HK-2 (cell line): ENCODE measurements around the gene CHTOP.
"Not testable (repeated sequence)": the region's sequence is repeated elsewhere in the genome, so short reads cannot be mapped to it uniquely, and the experiment has no call there.

ENCODE experiments used
- DNase-seq: peaks from one replicate; pipeline ENCODE4 v3.0.0-alpha.2; 2018; ENCODE audit not compliant: unreplicated experiment

The CHTOP gene

DNA sequence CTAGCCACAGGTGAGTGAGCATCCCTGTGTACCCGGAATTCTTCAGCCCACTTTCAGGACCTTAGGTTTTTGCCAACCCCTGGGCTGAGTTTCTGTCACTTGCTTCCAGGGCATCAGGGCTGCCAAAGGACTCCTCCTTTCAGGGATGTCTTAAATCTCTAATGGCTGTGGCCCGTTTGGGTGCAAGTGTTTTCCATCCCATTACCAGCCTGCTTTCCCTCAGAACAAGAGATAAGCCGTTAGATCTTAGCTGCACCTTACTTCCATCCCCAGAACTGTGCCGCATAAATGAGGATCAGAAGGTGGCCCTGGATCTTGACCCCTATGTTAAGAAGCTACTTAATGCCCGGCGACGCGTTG, 25.3 kb downstream of the CHTOP start:
- DNase-seq: no peak

DNA sequence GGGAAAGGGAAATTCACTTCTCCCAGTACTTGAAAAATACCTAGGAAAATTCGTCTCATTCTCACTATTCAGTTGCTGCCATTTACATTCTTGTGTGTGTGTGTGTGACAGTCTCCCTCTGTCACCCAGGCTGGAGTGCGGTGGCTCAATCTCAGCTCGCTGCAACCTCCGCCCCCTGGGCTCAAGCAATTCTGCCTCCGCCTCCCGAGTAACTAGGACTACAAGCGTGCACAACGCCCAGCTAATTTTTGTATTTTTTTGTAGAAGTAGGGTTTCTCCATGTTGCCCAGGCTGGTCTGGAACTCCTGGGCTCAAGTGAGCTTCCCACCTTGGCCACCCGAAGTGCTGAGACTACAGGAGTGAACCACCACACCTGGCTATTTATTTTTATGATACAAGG, 25.8 kb downstream of the CHTOP start:
- no peak for DNase-seq

DNA sequence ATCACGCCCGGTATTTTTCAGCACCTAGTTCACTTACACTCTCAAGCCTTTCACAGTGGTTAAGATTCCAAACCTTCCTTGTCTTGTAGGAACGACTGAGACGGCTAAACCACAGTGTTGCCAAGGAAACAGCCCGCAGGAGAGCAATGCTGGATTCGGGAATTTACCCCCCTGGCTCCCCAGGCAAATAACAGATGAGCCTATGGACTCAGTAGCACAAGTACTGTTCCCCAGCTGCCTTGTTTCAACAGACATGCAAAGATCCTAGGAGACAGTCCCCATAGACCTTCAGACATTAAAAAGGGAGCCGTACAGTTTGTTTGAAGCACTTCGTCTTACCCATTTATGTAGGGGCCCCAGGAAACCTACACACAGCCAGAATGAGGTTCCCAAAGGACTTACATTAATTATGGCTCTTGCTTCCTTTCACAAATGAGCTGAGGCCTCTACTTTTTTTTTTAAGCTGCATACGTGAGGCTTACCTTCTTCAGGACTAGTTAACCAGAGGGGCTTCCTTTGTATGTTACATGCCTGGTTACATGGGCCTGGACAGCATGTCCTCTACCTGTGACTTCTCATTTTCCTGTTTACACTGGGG, 27.3 kb downstream of the CHTOP start:
- no peak for DNase-seq

DNA sequence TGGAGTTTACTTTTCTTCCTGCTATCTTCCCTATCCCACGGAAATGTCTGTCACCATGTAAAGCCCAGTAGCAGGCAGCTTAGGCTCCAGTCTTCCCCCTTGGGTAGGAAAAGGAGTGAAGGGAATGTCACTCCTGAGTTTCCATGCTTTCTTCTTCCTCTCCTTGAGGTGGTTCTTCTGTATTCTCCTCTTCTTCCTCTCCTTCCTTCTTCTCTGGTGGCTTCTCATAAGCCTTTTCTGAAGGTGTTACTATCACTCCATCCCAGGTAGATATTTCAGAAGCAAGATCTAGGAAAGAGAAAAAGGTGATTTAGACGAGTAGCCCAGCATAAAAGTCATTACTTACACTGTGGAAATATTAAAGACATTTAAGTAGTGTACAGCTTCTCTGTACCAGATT, 28.4 kb downstream of the CHTOP start:
- no peak for DNase-seq

DNA sequence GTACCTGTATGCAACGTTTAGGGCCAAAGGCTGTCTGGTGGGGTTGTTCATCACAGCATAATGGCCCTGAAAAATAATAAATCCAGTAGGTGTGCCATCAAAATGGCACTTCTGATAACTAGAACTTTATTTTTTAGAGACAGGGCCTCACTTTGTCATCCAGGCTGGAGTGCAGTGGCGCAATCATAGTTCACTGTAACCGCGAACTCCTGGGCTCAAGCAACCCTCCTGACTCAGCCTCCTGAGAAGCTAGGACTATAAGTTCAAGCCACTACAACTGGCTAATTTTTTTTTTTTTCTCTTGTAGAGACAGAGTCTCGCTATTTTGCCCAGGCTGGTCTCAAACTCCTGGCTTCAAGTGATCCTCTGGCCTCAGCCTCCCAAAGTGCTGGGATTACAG, 29.3 kb downstream of the CHTOP start:
- DNase-seq: no peak

DNA sequence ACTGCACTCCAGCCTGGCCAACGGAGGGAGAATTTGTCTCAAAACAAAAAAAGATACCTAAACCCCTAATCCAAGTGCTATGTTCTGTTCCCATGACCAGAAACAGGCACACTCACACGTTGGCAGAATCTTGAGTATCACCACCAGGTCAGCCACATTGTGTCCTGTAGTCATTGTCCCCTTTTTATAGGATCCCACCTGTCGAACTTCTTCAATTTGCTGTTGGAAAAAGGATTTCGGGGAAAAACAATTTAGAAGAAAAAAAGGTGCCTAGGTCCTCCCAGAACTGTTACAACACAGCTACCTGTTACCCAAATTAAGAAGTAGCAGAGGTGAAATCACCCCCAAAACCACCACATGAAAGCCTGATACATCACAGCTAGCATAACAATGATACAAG, 33.6 kb downstream of the CHTOP start:
- DNase-seq: no peak

DNA sequence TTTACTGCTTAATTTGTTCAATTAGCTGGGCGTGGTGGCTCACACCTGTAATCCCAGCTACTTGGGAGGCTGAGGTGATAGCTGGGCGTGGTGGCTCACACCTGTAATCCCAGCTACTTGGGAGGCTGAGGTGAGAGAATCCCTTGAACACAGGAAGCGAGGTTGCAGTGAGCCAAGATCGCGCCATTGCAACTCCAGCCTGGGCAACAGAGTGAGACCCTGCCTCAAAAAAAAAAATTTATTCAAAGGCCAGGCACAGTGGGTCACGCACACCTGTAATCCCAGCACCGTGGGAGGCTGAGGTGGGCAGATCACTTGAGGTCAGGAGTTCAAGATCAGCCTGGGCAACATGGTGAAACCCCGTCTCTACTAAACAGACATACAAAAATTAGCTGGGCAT, 34.8 kb downstream of the CHTOP start:
- not testable (repeated sequence) for DNase-seq

DNA sequence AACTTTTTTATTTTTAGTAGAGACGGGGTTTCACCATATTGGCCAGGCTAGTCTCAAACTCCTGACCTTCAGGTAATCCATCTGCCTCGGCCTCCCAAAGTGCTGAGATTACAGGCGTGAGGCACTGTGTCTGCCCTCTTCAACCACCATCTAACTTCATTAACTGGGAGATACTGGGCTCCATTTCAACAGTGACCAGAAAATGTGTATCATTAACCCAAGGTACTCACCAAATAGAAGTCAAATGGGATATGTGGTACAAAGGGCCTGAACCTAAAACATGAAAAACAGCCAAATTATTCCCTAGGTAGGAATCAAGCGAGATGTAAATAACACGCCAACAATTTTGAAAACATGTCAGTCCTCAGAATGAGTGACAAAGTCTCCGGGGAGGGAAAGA, 35.7 kb downstream of the CHTOP start:
- DNase-seq: no peak

DNA sequence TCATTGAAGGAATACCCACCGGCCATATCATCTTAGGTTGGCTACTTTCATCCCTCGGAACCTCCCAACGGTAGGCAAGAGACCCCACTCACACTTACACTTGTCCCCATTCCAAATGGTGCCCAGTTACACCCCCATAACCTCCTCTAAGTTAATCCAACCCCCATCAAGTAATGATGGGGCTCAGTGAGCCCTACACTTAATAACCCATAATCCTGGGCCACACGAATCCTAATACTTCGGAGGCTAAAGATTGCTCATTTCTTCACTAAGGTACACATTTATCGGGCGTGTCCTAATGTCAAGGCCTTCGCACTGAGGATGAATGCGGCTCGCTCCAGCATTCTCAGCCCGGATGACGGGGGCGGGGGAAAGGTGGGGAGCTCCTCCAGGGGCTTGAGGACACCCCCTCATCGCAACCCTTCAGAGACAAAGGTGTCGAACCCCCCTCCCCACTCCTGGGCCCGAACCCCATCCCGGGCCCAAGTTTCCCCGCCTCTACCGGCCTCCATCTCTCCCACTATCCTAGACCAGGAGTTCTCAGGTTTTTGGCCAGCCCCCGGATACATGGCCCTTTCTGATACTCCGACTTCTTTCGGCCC, 36.5 kb downstream of the CHTOP start:
- no peak for DNase-seq

DNA sequence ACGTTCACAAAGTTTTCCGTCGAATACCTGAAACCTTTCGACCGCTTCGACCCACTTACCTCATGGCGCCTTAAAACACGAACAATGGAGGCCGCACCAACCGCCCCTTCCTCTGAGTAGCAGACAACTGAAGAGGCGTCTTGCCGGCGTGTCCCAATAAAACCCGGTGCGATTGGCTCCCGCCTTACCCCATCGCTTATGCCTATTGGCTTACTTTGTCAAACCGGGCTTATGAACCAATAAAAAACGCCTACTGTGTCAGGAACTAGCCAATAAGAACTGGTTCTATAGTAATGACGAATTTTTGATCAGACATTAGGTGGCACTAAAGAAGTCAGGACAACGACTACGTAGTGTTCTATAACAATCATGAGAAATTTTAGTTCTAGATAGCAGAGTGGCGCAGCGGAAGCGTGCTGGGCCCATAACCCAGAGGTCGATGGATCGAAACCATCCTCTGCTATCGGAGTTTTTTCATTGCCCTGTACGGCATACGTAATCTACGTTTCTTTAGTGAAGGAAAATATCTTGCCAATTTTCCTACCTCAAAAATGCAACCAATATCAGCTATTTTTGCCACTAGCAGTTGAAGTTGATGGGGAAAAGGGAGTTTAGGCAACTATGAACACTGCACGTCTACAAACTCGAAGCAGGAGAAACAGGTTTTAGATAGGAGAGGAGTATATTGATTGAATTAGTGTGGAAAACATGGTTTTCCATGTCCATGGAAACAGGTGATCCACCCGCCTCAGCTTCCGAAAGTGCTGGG, 37.2 kb downstream of the CHTOP start, which contains the start of gene ILF2:
TSS of gene ILF2 (minus strand) at position 135 of the 769 bp plus-strand sequence. CDS start at position 64, 71 bp downstream.
- DNase-seq: peak; percentile 96

DNA sequence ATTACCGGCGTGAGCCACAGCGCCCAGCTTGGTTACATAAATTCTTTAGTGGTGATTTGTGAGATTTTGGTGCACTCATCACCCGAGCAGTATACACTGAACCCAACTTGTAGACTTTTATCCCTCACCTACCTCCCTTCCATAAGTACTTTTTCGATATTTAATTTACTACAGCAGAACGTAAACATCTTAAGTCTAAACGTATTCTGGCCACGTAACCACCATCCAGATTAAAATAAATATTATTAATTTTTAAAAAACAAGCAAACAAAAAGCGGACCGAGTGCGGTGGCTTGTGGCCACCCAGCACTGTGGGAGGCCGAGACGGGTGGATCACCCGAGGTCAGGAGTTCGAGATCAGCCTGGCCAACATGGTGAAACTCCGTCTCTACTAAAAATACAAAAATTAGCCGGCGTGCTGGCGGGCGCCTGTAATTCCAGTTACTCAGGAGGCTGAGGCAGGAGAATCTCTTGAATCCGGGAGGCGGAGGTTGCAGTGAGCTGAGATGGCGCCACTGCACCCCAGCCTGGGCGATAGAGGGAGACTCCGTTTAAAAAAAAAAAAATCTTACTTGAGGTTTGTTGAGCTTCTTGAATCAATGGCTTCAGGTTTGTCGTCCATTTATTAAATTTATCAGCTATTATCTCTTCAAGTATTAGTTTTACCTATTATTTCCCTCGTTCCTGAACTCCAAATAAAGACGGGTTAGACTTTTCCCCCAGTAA, 37.9 kb downstream of the CHTOP start:
- peak; percentile 67 for DNase-seq

DNA sequence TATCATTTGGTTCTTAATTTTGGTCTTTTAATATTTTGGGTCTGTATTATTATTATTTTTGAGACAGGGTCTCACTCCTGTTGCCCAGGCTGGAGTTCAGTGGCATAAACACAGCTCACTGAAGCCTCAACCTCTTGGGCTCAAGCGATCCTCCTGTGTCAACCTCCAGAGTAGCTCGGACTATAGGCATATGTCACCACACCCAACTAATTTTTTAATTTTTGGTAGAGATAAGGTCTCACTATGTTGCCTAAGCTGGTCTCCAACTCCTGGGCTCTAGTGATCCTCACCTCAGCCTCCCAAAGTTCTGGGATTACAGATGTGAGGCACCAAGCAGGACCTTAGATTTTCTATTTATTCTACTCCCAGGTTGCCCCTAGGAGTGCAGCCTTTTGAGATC, 39.6 kb downstream of the CHTOP start:
- no peak for DNase-seq

DNA sequence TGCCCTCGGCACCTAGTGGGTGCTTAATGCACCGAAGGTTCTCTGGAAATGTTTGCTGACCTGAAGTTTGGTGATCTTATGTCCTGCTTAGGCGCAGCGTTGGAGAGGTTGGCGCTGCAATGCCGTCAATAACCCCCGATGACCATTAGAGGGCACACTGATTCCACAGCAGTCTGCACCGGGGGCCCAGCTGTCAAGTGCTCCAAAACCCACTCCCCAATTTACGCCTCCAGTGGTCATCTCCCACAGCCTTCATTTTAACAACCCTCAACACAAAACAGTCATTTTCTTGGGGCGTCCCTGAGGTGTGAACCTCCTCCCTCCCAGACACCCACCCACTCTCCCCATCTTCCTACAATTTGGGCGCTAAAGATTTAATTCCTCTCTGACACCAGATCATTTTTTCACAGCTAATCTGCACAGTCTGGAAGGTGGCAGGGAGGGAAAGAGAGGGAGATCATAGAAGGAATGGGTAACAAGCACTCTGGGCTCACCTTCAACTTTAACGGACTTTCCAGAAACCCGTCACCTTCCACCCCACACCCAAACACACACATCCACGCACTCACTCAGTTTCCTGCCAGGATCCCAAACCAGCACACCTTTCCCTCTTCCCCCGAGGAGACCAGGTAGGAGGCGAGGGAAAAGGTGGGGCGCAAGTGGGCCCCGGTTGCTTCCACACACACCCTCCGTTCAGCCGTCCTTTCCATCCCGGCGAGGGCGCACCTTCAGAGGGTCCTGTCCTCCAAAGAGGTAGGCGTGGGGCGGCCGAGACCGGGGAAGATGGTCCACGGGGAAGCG, 44.1 kb downstream of the CHTOP start:
- peak; percentile 44 for DNase-seq

DNA sequence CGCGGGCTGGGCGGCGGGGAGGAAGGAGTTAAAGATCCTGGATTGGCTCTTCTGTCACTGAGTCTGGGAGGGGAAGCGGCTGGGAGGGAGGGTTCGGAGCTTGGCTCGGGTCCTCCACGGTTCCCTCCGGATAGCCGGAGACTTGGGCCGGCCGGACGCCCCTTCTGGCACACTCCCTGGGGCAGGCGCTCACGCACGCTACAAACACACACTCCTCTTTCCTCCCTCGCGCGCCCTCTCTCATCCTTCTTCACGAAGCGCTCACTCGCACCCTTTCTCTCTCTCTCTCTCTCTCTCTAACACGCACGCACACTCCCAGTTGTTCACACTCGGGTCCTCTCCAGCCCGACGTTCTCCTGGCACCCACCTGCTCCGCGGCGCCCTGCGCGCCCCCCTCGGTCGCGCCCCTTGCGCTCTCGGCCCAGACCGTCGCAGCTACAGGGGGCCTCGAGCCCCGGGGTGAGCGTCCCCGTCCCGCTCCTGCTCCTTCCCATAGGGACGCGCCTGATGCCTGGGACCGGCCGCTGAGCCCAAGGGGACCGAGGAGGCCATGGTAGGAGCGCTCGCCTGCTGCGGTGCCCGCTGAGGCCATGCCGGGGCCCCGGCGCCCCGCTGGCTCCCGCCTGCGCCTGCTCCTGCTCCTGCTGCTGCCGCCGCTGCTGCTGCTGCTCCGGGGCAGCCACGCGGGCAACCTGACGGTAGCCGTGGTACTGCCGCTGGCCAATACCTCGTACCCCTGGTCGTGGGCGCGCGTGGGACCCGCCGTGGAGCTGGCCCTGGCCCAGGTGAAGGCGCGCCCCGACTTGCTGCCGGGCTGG, 44.9 kb downstream of the CHTOP start, which contains the start of gene NPR1:
TSS of gene NPR1 (plus strand) at position 170 of the 818 bp plus-strand sequence. CDS start at position 591, 421 bp downstream.
- DNase-seq: peak; percentile 48

DNA sequence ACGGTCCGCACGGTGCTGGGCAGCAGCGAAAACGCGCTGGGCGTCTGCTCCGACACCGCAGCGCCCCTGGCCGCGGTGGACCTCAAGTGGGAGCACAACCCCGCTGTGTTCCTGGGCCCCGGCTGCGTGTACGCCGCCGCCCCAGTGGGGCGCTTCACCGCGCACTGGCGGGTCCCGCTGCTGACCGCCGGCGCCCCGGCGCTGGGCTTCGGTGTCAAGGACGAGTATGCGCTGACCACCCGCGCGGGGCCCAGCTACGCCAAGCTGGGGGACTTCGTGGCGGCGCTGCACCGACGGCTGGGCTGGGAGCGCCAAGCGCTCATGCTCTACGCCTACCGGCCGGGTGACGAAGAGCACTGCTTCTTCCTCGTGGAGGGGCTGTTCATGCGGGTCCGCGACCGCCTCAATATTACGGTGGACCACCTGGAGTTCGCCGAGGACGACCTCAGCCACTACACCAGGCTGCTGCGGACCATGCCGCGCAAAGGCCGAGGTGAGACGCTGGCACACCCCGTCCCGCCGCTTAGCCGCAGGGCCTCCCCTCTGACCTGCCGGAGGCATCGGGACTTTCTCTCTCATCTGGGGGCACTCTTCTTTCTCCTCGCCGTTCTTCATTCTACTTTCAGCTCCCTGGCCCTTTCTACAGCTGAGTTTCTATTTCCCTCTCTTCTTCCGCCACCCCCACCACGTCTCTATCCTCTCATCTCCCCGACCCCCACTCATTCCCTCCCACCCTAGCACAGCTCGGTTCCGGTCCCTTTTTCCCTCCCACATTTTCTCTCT, 45.7 kb downstream of the CHTOP start:
- DNase-seq: no peak

DNA sequence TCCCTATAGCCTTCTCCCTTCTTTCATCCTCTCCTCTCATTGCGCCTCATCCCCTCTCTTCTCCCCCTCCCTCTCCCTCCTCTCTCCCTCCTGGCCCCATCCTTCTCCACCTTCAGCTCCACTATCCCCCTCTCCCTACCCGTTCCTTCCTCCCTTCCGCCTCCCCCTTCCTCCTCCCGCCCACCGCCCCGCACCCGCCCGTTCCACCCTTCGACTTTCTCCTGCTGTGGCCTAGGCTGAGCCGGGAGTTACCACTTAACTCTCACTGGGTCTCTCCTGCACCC, 46.2 kb downstream of the CHTOP start:
- DNase-seq: no peak

DNA sequence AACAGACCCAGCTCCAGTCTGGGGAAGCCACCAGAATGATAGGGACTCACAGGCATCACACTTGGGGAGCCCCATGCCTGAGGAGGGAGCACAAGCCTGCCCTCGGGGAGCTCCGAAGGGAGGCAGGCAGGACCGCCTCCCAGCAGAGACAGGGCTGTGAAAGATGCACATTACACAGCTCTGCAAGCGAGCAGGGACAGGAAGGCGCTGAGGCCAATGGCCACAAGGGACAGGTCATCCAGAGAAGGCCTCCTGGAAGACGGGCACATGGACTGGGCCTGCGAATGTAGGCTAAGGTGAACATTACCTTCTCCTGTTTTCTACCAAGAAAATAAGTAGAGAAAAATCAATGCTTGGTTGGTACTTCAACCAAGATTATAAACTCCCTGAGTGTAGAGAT, 48.9 kb downstream of the CHTOP start:
- DNase-seq: no peak

DNA sequence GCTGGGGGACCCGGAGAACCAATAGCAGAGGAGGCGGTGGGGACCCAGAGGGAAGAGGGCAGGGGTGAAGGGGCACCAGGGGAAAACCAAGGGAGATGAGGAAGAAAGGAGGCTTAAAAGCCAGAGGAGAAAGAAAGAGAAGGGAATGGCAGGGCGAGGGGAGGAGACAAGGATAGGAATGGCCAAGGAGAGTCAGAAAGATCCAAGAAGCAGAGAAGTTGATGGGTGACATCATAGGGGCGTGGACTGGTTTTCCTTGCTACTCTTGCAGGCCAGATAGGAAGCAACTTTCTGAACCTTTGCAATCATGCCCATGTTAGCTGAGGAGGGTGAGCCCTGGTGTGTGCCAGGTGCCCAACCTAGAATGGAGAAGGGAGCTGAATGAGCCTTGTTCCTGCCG, 50.0 kb downstream of the CHTOP start:
- no peak for DNase-seq

DNA sequence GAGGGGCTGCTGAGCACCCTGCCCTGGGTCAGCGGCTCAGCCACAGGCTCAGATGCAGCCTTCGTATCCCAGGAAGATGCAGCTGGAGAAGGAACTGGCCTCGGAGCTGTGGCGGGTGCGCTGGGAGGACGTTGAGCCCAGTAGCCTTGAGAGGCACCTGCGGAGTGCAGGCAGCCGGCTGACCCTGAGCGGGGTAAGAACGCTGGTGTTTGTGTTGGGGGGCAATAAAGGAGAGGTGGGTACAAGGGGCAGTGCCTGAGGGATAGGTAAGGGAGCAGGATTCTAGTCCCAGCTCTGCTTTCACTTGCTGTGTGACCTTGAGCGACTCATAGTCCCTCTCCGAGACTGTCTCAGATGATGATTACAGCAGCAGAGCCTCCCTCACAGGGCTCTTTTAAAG, 51.0 kb downstream of the CHTOP start:
- no peak for DNase-seq
